Common myeloid progenitor, CD34-positive (primary cell): Measurements from ENCODE around the gene CDK5RAP2.

Experiments used
- CTCF ChIA-PET: fragments of 350-600 bp; sonication (Branson Sonifier 250); formaldehyde crosslinking; loops from one replicate; lab custom pipeline; 2021; ENCODE audit warnings: antibody characterized with exemption; lab: Charles Lee
- POLR2A ChIA-PET: fragments of 350-600 bp; sonication (Branson Sonifier 250); formaldehyde crosslinking; loops from one replicate; lab custom pipeline; 2021; ENCODE audit warnings: antibody characterized with exemption; lab: Charles Lee
- DNase-seq, 3 donors: peaks; one replicate each; pipeline versions ENCODE4 v3.0.0 to v3.0.0-alpha.2; 2013
- H3K27ac ChIP-seq, 2 experiments: 1 replicate in 1 of 2; 2 replicates in 1 of 2; pipeline ENCODE4 v1.7.0; 2013; ENCODE audit warnings: inconsistent platforms in 2 of 2, low read length in 2 of 2, mild to moderate bottlenecking in 2 of 2, low read depth in 1 of 2, moderate library complexity in 1 of 2; ENCODE audit not compliant: severe bottlenecking in 2 of 2, insufficient read depth in 1 of 2, poor library complexity in 1 of 2
- H3K27me3 ChIP-seq, 5 experiments: replicated peaks in 2 of 5; 1 replicate in 3 of 5; 2 replicates in 2 of 5; pipeline versions ENCODE4 v1.6.1 to v1.7.0; 2013; ENCODE audit warnings: low read length in 4 of 5, mild to moderate bottlenecking in 2 of 5, moderate library complexity in 2 of 5, inconsistent platforms in 1 of 5; ENCODE audit not compliant: insufficient read depth in 5 of 5, control insufficient read depth in 4 of 5
- H3K36me3 ChIP-seq, 4 experiments: 1 replicate in 2 of 4; 2 replicates in 2 of 4; pipeline versions ENCODE4 v1.6.1 to v1.7.0; 2013; ENCODE audit warnings: low read length in 3 of 4, control low read depth in 1 of 4, mild to moderate bottlenecking in 1 of 4; ENCODE audit not compliant: control insufficient read depth in 4 of 4, insufficient read depth in 4 of 4
- H3K4me1 ChIP-seq, 4 experiments: 1 replicate in 3 of 4; 2 replicates in 1 of 4; pipeline versions ENCODE4 v1.6.1 to v1.7.1; 2013; ENCODE audit warnings: low read length in 3 of 4, mild to moderate bottlenecking in 3 of 4, control low read depth in 1 of 4, inconsistent platforms in 1 of 4, moderate library complexity in 1 of 4; ENCODE audit not compliant: control insufficient read depth in 4 of 4, insufficient read depth in 4 of 4; ENCODE audit errors: control extremely low read depth in 1 of 4
- H3K4me3 ChIP-seq, 7 experiments: 1 replicate in 4 of 7; 2 replicates in 3 of 7; pipeline versions ENCODE4 v1.5.1 to v1.7.0; 2013; ENCODE audit warnings: mild to moderate bottlenecking in 7 of 7, low read length in 6 of 7, moderate library complexity in 6 of 7, inconsistent platforms in 2 of 7, low read depth in 2 of 7, control low read depth in 1 of 7; ENCODE audit not compliant: insufficient read depth in 4 of 7, control insufficient read depth in 1 of 7; ENCODE audit errors: extremely low read depth in 1 of 7
- H3K9me3 ChIP-seq, 5 experiments: 1 replicate in 4 of 5; 2 replicates in 1 of 5; pipeline versions ENCODE4 v1.6.1 to v1.7.1; 2013; ENCODE audit warnings: low read length in 4 of 5, mild to moderate bottlenecking in 2 of 5, inconsistent platforms in 1 of 5, low read depth in 1 of 5, moderate library complexity in 1 of 5; ENCODE audit not compliant: control insufficient read depth in 4 of 5, insufficient read depth in 2 of 5; ENCODE audit errors: control extremely low read depth in 1 of 5
- WGBS: methylation state at CpG from one replicate; pipeline ENCODE4 v1.1.5; 2013; ENCODE audit not compliant: insufficient coverage; 5-methylcytosine and 5-hydroxymethylcytosine counted together

Gene CDK5RAP2

DNA sequence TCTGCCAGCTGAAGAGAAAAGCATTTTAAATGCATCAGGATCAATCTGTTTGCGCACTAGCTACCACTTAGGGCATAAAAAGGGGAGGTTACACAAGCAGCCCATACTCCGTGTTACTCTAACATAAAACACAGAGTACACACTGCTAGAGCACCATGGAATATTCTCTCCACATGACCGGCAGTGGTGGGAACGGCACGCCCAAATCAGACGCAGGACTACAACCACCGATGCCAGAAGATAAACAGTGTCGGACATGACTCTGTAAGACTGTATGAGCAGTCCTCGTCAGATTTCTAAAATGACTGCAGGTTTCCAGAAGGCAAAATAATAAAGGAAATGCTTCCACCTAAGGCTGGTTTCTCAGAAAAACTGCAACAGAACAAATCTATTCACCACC, 40.0 kb downstream of the CDK5RAP2 start:
- Histone ChIP-seq H3K4me1 (no peaks in the 10 kb centered on the region), H3K27me3 (no peaks in the 10 kb centered on the region), H3K27ac (no peak overlapping the region), H3K36me3 (peaks cover 14 to 75% (median 52%) of the 10 kb centered on the region in 4 experiments), H3K9me3 (no peaks in the 10 kb centered on the region), H3K4me3 (no peak overlapping the region)
- DNase-seq = no peak
- CTCF ChIA-PET = interaction anchor here (1.6 to 2.1 kb wide), 2 partner anchors 11 to 16 kb away, joined by 4 to 9 read pairs; no protein-coding TSS in a partner anchor
- WGBS = 99% methylated on average over 8 of the region's 9 CpGs
- POLR2A ChIA-PET = no interaction called here

DNA sequence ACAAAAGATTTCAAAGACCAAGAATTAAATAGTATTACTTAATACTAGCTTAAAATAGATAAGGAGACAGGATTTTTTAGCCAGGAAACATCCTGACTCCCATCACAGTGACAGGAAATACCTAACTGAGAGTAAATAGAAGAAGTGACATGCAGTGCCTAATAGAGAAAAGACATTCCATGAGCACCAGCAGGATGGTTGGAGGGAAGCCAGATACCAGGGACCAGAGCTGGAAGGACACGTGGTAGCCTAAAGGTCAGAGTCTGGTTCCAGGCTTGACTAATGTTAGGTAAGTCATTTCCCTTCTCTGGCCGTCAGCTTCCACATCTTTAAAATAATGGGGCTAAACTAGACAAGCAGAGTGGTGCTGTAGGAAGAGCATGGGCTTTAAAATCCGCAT, 41.6 kb downstream of the CDK5RAP2 start:
- POLR2A ChIA-PET = interaction anchor here (0.6 kb wide), 1 partner anchor 18 kb away, joined by 5 read pairs; no protein-coding TSS in a partner anchor
- DNase-seq = no peak
- H3K27me3 ChIP-seq = no peaks in the 10 kb centered on the region
- H3K4me1 ChIP-seq = no peaks in the 10 kb centered on the region
- no peak overlapping the region for H3K4me3 ChIP-seq
- CTCF ChIA-PET = interaction anchor here (1.6 to 2.1 kb wide), 2 partner anchors 10 to 63 kb away, joined by 4 to 9 read pairs; no protein-coding TSS in a partner anchor
- H3K36me3 ChIP-seq = peaks cover 14 to 75% (median 47%) of the 10 kb centered on the region in 4 experiments
- 91% methylated on average over 1 of the region's 3 CpGs for WGBS
- no peaks in the 10 kb centered on the region for H3K9me3 ChIP-seq
- no peak overlapping the region for H3K27ac ChIP-seq

DNA sequence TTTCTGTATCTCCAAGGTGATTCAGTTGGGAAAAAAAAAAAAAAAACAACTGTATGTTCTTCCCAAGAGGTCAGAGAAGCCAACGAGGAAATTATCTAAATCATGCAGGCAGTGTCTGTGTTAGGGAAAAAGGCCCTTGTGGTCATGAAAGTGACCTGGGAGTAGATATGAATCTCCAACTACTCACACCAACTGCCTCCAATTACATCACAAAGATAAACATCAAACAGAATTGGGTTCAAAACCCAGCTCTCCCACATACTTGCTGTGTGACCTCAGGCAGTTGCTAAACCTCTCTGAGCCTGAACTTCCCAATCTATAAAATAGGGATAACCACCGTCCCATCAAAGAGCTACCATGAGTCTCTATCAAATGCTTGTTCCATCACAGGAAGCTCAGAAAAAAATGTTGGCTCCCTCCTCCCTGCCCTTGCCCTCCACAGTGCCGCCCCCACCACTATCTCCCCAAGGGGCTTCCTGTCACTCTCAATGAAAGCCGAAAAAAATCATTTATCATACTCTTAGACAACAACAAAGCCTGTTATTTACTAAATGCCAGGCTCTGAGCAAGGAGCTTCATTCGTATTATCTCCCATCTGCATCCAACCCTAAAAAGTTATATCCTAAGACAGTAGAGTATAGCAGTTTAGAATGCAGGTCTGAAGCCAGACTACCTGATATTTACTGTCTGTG, 42.9 kb downstream of the CDK5RAP2 start:
- no peaks in the 10 kb centered on the region for H3K27me3 ChIP-seq
- no peaks in the 10 kb centered on the region for H3K4me1 ChIP-seq
- peaks cover 26 to 75% (median 46%) of the 10 kb centered on the region in 4 experiments for H3K36me3 ChIP-seq
- WGBS = 100% methylated on average over 3 of the region's 5 CpGs
- ChIA-PET POLR2A (no interaction called here), CTCF (no interaction called here)
- H3K9me3 ChIP-seq = no peaks in the 10 kb centered on the region
- DNase-seq = no peak
- H3K27ac ChIP-seq = no peak overlapping the region
- no peak overlapping the region for H3K4me3 ChIP-seq

DNA sequence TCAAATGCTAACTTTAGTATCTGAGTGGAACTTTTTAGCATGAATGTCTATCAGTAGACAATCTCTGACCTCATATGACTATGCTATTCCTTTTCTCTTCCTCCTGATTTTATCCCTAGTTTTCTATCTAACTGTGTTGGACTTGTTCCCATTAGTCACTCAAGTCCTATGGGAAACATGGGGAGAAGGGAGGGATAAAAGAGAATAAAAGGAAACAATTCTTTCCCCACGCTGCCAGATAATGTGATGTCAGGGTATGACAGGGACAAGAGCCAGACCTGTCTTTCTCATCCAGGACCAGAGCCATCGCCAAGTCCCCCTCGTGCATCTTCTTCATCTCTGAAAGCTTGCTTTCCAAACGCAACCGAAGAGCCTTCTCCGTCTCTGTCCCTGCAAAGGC, 43.9 kb downstream of the CDK5RAP2 start:
- H3K27ac ChIP-seq = no peak overlapping the region
- no peaks in the 10 kb centered on the region for H3K4me1 ChIP-seq
- CTCF ChIA-PET = interaction anchor here (0.8 to 1.4 kb wide), 2 partner anchors 9 to 10 kb away, joined by 4 read pairs; no protein-coding TSS in a partner anchor
- no peak overlapping the region for H3K4me3 ChIP-seq
- no peaks in the 10 kb centered on the region for H3K27me3 ChIP-seq
- H3K36me3 ChIP-seq = peaks cover 26 to 69% (median 48%) of the 10 kb centered on the region in 4 experiments
- WGBS = 98% methylated on average over 5 of the region's 6 CpGs
- DNase-seq = no peak
- POLR2A ChIA-PET = no interaction called here
- H3K9me3 ChIP-seq = no peaks in the 10 kb centered on the region

GRCh38 chr9:120534266-120534665, 45.7 kb downstream of the CDK5RAP2 start:
- peaks cover 24 to 72% (median 50%) of the 10 kb centered on the region in 4 experiments for H3K36me3 ChIP-seq
- POLR2A ChIA-PET = interaction anchor here (0.8 kb wide), 1 partner anchor 9 kb away, joined by 3 read pairs; no protein-coding TSS in a partner anchor

DNA sequence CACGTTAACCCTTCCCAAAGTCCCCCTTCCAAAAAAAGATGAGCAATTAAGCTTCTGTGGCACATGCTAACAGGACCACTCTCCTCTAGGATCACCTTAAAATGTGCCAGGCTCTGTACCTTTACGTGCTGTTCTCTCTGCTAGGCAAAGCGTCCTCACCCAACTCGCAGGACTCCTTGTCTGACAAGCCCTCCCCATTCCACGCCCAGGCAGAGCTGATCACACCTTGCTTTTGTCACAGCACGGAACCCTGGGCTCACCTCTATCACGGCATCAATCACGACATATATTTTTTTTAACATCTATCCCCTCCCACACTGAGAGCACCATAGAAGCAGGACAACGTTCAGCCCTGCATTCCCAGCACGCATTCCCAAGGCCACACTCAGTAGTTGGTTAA, 47.1 kb downstream of the CDK5RAP2 start:
- Histone ChIP-seq H3K27ac (no peak overlapping the region), H3K36me3 (peaks cover 26 to 77% (median 52%) of the 10 kb centered on the region in 4 experiments)
- CTCF ChIA-PET = interaction anchor here (0.9 to 2.4 kb wide), 8 partner anchors 9 to 77 kb away, joined by 3 to 16 read pairs (median 5); no protein-coding TSS in a partner anchor

More at GRCh38 chr9:120534266-120534665, 45.7 kb downstream of the CDK5RAP2 start:
- DNase-seq = no peak
- WGBS = 94% methylated on average over 2 of the region's 2 CpGs
- Histone ChIP-seq H3K4me3 (no peak overlapping the region), H3K27me3 (no peaks in the 10 kb centered on the region), H3K27ac (no peak overlapping the region), H3K9me3 (no peaks in the 10 kb centered on the region), H3K4me1 (no peaks in the 10 kb centered on the region)
- CTCF ChIA-PET = interaction anchor here (0.9 to 1.5 kb wide), 2 partner anchors 9 to 57 kb away, joined by 3 to 5 read pairs; no protein-coding TSS in a partner anchor

GRCh38 chr9:120532475-120532874, 47.5 kb downstream of the CDK5RAP2 start:
- no peak for DNase-seq
- WGBS = 91% methylated on average over 4 of the region's 6 CpGs
- no peaks in the 10 kb centered on the region for H3K27me3 ChIP-seq
- H3K4me1 ChIP-seq = no peaks in the 10 kb centered on the region
- CTCF ChIA-PET = interaction anchor here (0.9 to 2.4 kb wide), 9 partner anchors 9 to 85 kb away, joined by 3 to 16 read pairs (median 5); no protein-coding TSS in a partner anchor
- H3K36me3 ChIP-seq = peaks cover 26 to 80% (median 54%) of the 10 kb centered on the region in 4 experiments
- no peaks in the 10 kb centered on the region for H3K9me3 ChIP-seq
- POLR2A ChIA-PET = no interaction called here
- H3K27ac ChIP-seq = no peak overlapping the region
- H3K4me3 ChIP-seq = no peak overlapping the region

More for the DNA sequence above, 47.1 kb downstream of the CDK5RAP2 start:
- H3K9me3 ChIP-seq = no peaks in the 10 kb centered on the region
- H3K4me1 ChIP-seq = no peaks in the 10 kb centered on the region
- WGBS = 94% methylated on average over 7 of the region's 10 CpGs
- no peaks in the 10 kb centered on the region for H3K27me3 ChIP-seq
- no peak for DNase-seq
- H3K4me3 ChIP-seq = no peak overlapping the region
- POLR2A ChIA-PET = no interaction called here
